Activated B cell treated with CpG ODN at 0.5 μM for 24 hours (primary cell): ENCODE measurements around the gene THRAP3. TPM values are rescaled to one million over a fixed set of nuclear protein-coding genes. Genes with fewer than 3 reads are reported as not detected.

Source experiments
- ATAC-seq: fragments of 200-7000 bp; cut with Tn5 transposase; one replicate; pipeline ENCODE4 v1.10.0; 2021; ENCODE audit warnings: low read depth, mild to moderate bottlenecking, moderate library complexity
- CTCF ChIA-PET: fragments of 350-600 bp; sonication (Branson Sonifier 250); formaldehyde crosslinking; loops from one replicate; lab custom pipeline; 2021; ENCODE audit warnings: antibody characterized with exemption; lab: Charles Lee
- POLR2A ChIA-PET: fragments of 350-600 bp; sonication (Branson Sonifier 250); formaldehyde crosslinking; loops from one replicate; lab custom pipeline; 2021; ENCODE audit warnings: antibody characterized with exemption; lab: Charles Lee
- DNase-seq: peaks from one replicate; pipeline ENCODE4 v3.0.0; 2022
- H3K27ac Mint-ChIP-seq: one replicate; pipeline ENCODE4 v1.8.0; 2020; ENCODE audit warnings: mixed read lengths
- H3K27me3 Mint-ChIP-seq: one replicate; pipeline ENCODE4 v1.8.0; 2021; ENCODE audit warnings: mixed read lengths
- H3K36me3 Mint-ChIP-seq: one replicate; pipeline ENCODE4 v1.8.0; 2021; ENCODE audit warnings: low read depth, mixed read lengths
- H3K4me1 Mint-ChIP-seq: one replicate; pipeline ENCODE4 v1.8.0; 2021; ENCODE audit warnings: mixed read lengths
- H3K4me3 Mint-ChIP-seq: one replicate; pipeline ENCODE4 v1.8.0; 2020; ENCODE audit warnings: mild to moderate bottlenecking, mixed read lengths
- H3K9me3 Mint-ChIP-seq: one replicate; pipeline ENCODE4 v1.8.0; 2020; ENCODE audit warnings: mixed read lengths
- CTCF ChIP-seq: fragments of 200-600 bp; IDR thresholded peaks from one replicate; pipeline ENCODE4 v1.8.0; 2022; ENCODE audit warnings: antibody characterized with exemption, mild to moderate bottlenecking
- intact Hi-C: fragments of 100-400 bp; cut with micrococcal nuclease; formaldehyde crosslinking; loops from one replicate; pipeline ENCODE4 v1.15.1; 2024
- total RNA-seq: library from RNA; stranded (reverse); gene quantifications from 2 replicates; pipeline ENCODE4 v1.2.3, GENCODE V29; 2022

Gene THRAP3
- total RNA-seq, 1 donor from 2014 or later = 145 TPM

GRCh38 chr1:36323636-36324352 lies 99.6 kb downstream of the THRAP3 start, which contains the start of gene EVA1B:
Gene EVA1B, minus strand, starts transcription at chr1:36323645. Its CDS starts 608 bp downstream, at chr1:36323037.
- CTCF ChIA-PET = interaction anchor here (0.6 to 1.5 kb wide), 3 partner anchors 23 to 386 kb away, joined by 3 read pairs; no protein-coding TSS in a partner anchor
- no peak for DNase-seq
- POLR2A ChIA-PET = interaction anchor here (0.7 to 2.9 kb wide), 7 partner anchors 10 to 1240 kb away, joined by 4 to 10 read pairs (median 5); partner anchors contain the start of genes OSCP1 and SH3D21
- H3K27me3 Mint-ChIP-seq = peaks cover 18% of the 10 kb centered on the region
- H3K4me1 Mint-ChIP-seq = peaks cover 32% of the 10 kb centered on the region
- peak within 1 kb of the TSS; percentile 76 for H3K4me3 Mint-ChIP-seq
- intact Hi-C loops = no loop called here
- H3K27ac Mint-ChIP-seq = no peak within 1 kb of the TSS
- H3K36me3 Mint-ChIP-seq = no peaks in the 10 kb centered on the region
- no peak for TF ChIP-seq CTCF
- peak; percentile 26 for ATAC-seq
- no peaks in the 10 kb centered on the region for H3K9me3 Mint-ChIP-seq

- Mint-ChIP-seq H3K4me1 (peaks cover 32% of the 10 kb centered on the region), H3K4me3 (peak overlapping the region; percentile 76), H3K36me3 (no peaks in the 10 kb centered on the region), H3K27ac (no peak overlapping the region), H3K27me3 (peaks cover 18% of the 10 kb centered on the region), H3K9me3 (no peaks in the 10 kb centered on the region)
- DNase-seq = no peak
- ChIA-PET CTCF (interaction anchor here (0.7 kb wide), 1 partner anchor 24 kb away, joined by 3 read pairs; no protein-coding TSS in a partner anchor), POLR2A (interaction anchor here (0.7 to 1.6 kb wide), 4 partner anchors 18 to 1241 kb away, joined by 4 to 7 read pairs (median 5); no protein-coding TSS in a partner anchor)
- intact Hi-C loops = no loop called here
- no peak for ATAC-seq
- TF ChIP-seq CTCF = no peak
These were observed 100.1 kb downstream of the THRAP3 start for GRCh38 chr1:36324353-36324703.

GRCh38 chr1:36326499-36326898 lies 102.3 kb downstream of the THRAP3 start:
- CTCF ChIA-PET = no interaction called here
- no peaks in the 10 kb centered on the region for H3K36me3 Mint-ChIP-seq
- ATAC-seq = no peak
- H3K27ac Mint-ChIP-seq = no peak overlapping the region
- POLR2A ChIA-PET = no interaction called here
- no peak for DNase-seq
- no peak for TF ChIP-seq CTCF
- H3K9me3 Mint-ChIP-seq = no peaks in the 10 kb centered on the region
- H3K4me3 Mint-ChIP-seq = no peak overlapping the region
- peaks cover 21% of the 10 kb centered on the region for H3K4me1 Mint-ChIP-seq
- intact Hi-C loops = no loop called here
- H3K27me3 Mint-ChIP-seq = peaks cover 24% of the 10 kb centered on the region

GRCh38 chr1:36327421-36328087 lies 103.3 kb downstream of the THRAP3 start:
- H3K4me3 Mint-ChIP-seq = no peak overlapping the region
- no peaks in the 10 kb centered on the region for H3K36me3 Mint-ChIP-seq
- no peak overlapping the region for H3K27ac Mint-ChIP-seq
- ATAC-seq = no peak
- POLR2A ChIA-PET = no interaction called here
- CTCF ChIA-PET = no interaction called here
- intact Hi-C loops = no loop called here
- H3K27me3 Mint-ChIP-seq = peaks cover 27% of the 10 kb centered on the region
- no peak for TF ChIP-seq CTCF
- no peak for DNase-seq
- H3K4me1 Mint-ChIP-seq = peaks cover 15% of the 10 kb centered on the region
- no peaks in the 10 kb centered on the region for H3K9me3 Mint-ChIP-seq

- Mint-ChIP-seq H3K27me3 (peaks cover 27% of the 10 kb centered on the region), H3K36me3 (no peaks in the 10 kb centered on the region), H3K9me3 (no peaks in the 10 kb centered on the region), H3K4me1 (peaks cover 12% of the 10 kb centered on the region), H3K27ac (no peak overlapping the region), H3K4me3 (no peak overlapping the region)
- intact Hi-C loops = no loop called here
- DNase-seq = no peak
- no peak for TF ChIP-seq CTCF
- ChIA-PET POLR2A (no interaction called here), CTCF (no interaction called here)
- no peak for ATAC-seq
These were observed 103.8 kb downstream of the THRAP3 start for GRCh38 chr1:36328088-36328480.
